Ishikawa (cell line): ENCODE measurements around the gene SF3B6.
A peak's percentile ranks its signal among the peaks of the same experiment; 100 is the strongest.

Source experiments
- CEBPB ChIP-seq: IDR thresholded peaks from 2 replicates; pipeline ENCODE4 v1.6.1; 2012
- CREB1 ChIP-seq: IDR thresholded peaks from 2 replicates; pipeline ENCODE4 v1.6.1; 2012; ENCODE audit warnings: low read depth
- EGR1 ChIP-seq: IDR thresholded peaks from 2 replicates; pipeline ENCODE4 v1.6.1; 2012
- EP300 ChIP-seq: IDR thresholded peaks from 2 replicates; pipeline ENCODE4 v1.6.1; 2012; ENCODE audit warnings: borderline replicate concordance
- FOXM1 ChIP-seq: IDR thresholded peaks from 2 replicates; pipeline ENCODE4 v1.6.1; 2012; ENCODE audit warnings: low read depth, borderline replicate concordance
- NFIC ChIP-seq: IDR thresholded peaks from 2 replicates; pipeline ENCODE4 v1.6.1; 2012
- RAD21 ChIP-seq: IDR thresholded peaks from 2 replicates; pipeline ENCODE4 v1.6.1; 2012; ENCODE audit warnings: low read depth
- REST ChIP-seq: IDR thresholded peaks from 2 replicates; pipeline ENCODE4 v1.6.1; 2012; ENCODE audit warnings: low read depth, mild to moderate bottlenecking
- TAF1 ChIP-seq: IDR thresholded peaks from 2 replicates; pipeline ENCODE4 v1.6.1; 2012; ENCODE audit warnings: low read depth, mild to moderate bottlenecking
- TCF12 ChIP-seq: IDR thresholded peaks from 2 replicates; pipeline ENCODE4 v1.6.1; 2012; ENCODE audit warnings: low read depth
- TEAD4 ChIP-seq: IDR thresholded peaks from 2 replicates; pipeline ENCODE4 v1.6.1; 2012
- YY1 ChIP-seq: IDR thresholded peaks from 2 replicates; pipeline ENCODE4 v1.6.1; 2012; ENCODE audit warnings: low read depth
- ZBTB7A ChIP-seq: IDR thresholded peaks from 2 replicates; pipeline ENCODE4 v1.6.1; 2012; ENCODE audit warnings: low read depth
- TF ChIP-seq, protein P1 (sequence below): IDR thresholded peaks from 2 replicates; pipeline ENCODE4 v1.6.1; 2012
- TF ChIP-seq, protein P2 (sequence below): IDR thresholded peaks from 2 replicates; pipeline ENCODE4 v1.6.1; 2012

SF3B6 gene

GRCh38 chr2:24122366-24123194, 46.5 kb upstream of the SF3B6 start:
- TF ChIP-seq CEBPB (no peak), FOXM1 (no peak), EGR1 (no peak), YY1 (no peak), TAF1 (no peak), RAD21 (no peak), REST (no peak), TCF12 (no peak), CREB1 (no peak), TEAD4 (no peak)
- TF ChIP-seq, protein P1, sequence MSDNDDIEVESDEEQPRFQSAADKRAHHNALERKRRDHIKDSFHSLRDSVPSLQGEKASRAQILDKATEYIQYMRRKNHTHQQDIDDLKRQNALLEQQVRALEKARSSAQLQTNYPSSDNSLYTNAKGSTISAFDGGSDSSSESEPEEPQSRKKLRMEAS = no peak

DNA sequence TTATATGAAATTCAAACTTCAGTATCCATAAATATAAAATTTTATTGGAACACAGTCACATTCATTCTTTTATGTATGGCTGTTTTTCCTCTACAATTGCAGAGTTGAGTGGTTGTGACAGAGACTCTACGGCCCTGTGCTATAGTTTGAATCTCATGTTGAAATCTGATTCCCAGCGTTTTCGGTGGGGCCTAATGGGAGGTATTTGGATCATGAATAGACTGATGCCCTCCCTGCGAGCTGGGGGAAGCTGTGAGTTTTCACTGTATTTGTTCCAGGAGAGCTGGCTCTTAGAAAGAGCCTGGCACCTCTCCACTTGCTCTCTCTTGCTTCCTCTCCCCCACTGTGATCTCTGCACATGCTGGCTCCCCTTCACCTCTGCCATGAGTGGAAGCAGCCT, 45.3 kb upstream of the SF3B6 start:
- TF ChIP-seq NFIC = peak; percentile 36; the same call in 1 of the 2 replicates
- TF ChIP-seq, protein P1 = no peak; the same call in 1 of the 2 replicates
- TF ChIP-seq TEAD4 = 0 out of 2 replicates have a peak, but pooled peaks have one; percentile 23
- TF ChIP-seq YY1 = no peak
- TF ChIP-seq EGR1 = no peak
- TF ChIP-seq TAF1 = no peak
- TF ChIP-seq, protein P2, sequence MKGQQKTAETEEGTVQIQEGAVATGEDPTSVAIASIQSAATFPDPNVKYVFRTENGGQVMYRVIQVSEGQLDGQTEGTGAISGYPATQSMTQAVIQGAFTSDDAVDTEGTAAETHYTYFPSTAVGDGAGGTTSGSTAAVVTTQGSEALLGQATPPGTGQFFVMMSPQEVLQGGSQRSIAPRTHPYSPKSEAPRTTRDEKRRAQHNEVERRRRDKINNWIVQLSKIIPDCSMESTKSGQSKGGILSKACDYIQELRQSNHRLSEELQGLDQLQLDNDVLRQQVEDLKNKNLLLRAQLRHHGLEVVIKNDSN = no peak; the same call in 1 of the 2 replicates
- peak; percentile 32; the same call in 1 of the 2 replicates for TF ChIP-seq EP300
- TF ChIP-seq TCF12 = peak; percentile 37; the same call in 1 of the 2 replicates

DNA sequence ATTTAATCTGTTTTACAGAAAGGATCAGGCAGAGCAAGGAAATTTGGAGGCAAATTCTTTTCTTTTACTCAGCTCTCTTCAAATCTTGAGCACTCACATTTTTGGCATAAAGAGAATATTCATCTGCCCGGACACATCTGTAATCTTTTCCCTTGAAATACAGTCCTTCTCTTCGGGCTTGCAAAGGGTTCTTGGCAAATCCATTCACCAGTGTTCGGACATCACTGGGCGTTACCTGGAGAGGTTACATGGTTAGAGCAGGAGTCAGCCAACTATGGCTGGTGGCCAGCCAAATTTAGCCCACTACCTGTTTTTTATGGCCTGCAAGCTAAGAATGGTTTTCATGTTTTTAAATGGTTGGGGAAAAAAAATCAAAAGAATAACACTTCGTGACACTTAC, 44.9 kb upstream of the SF3B6 start:
- TF ChIP-seq TCF12 (no peak), ZBTB7A (no peak), EGR1 (no peak), TEAD4 (no peak), REST (no peak), TAF1 (no peak)

DNA sequence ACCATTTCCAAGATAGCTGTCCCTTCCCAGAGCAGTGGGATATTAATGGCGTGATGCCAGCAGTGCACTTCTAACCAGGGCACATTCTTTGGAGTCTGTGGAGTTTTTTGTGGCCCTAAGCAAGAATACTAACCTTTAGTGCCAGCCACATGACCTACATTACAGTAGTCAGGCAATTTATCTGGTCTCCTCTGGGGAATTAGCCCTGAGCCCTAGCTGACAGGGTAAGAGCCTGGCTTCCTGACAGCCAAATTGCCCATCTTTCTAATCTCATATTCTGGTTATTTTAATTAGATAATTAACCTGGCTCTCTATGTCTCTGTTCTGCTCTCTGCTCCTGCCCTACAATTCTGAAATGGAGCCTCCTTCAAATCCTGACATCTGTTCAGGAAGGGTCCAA, 41.8 kb upstream of the SF3B6 start:
- TF ChIP-seq, protein P2 = no peak
- TF ChIP-seq ZBTB7A (no peak), TCF12 (no peak), YY1 (no peak), CEBPB (no peak), EGR1 (no peak), TAF1 (no peak), FOXM1 (no peak), NFIC (no peak), TEAD4 (no peak), EP300 (no peak), REST (no peak), CREB1 (no peak), RAD21 (no peak)
- TF ChIP-seq, protein P1 = no peak
